Ascending aorta (tissue), 2 donors: ENCODE measurements around the gene NAV2. TPM values are rescaled to one million over a fixed set of nuclear protein-coding genes. Genes with fewer than 3 reads are reported as not detected.
A peak's percentile ranks its signal among the peaks of the same experiment; 100 is the strongest.

Source experiments
- DNase-seq, 2 donors: peaks; one replicate each; pipeline ENCODE4 v3.0.0-alpha.2; 2019; ENCODE audit warnings: low spot score in 2 of 2
- H3K27ac ChIP-seq, 2 donors: fragments of 200-600 bp; sonication (generic); one replicate each; pipeline ENCODE4 v1.5.1; 2016 to 2017; ENCODE audit warnings: mild to moderate bottlenecking in 1 of 2
- H3K27me3 ChIP-seq: fragments of 200-600 bp; sonication (generic); one replicate; pipeline ENCODE4 v1.5.1; 2017
- H3K36me3 ChIP-seq, 2 donors: fragments of 200-600 bp; sonication (generic); one replicate each; pipeline ENCODE4 v1.5.1; 2016
- H3K4me1 ChIP-seq, 2 donors: fragments of 200-600 bp; sonication (generic); one replicate each; pipeline ENCODE4 v1.5.1; 2016 to 2017; ENCODE audit warnings: mild to moderate bottlenecking in 1 of 2
- H3K4me3 ChIP-seq, 2 donors: fragments of 200-600 bp; sonication (generic); one replicate each; pipeline ENCODE4 v1.5.1; 2016 to 2017; ENCODE audit warnings: mild to moderate bottlenecking in 1 of 2
- H3K9me3 ChIP-seq, 2 donors: fragments of 200-600 bp; sonication (generic); one replicate each; pipeline ENCODE4 v1.5.1; 2016
- CTCF ChIP-seq, 3 experiments: fragments of 200-600 bp in 2 of 3; fragments of 450-650 bp in 1 of 3; sonication (generic) in 2 of 3; IDR thresholded peaks; one replicate each; pipeline ENCODE4 v1.5.1; 2016 to 2019; ENCODE audit warnings: antibody characterized with exemption in 3 of 3, mild to moderate bottlenecking in 1 of 3, moderate library complexity in 1 of 3
- intact Hi-C: fragments of 100-400 bp; cut with DNase I; formaldehyde crosslinking; loops from one replicate; pipeline ENCODE4 v1.15.1; 2023
- total RNA-seq: library from RNA; depleted of rRNA; stranded (reverse); fragments of >200 nt; gene quantifications from one replicate; pipeline ENCODE4 v1.1.0, GENCODE V29; 2016

The NAV2 gene
- total RNA-seq, 1 donor from 2014 or later, result 62.6 TPM

GRCh38 chr11:20022363-20023081, 309.9 kb downstream of the NAV2 start:
- Histone ChIP-seq H3K9me3 (no peaks in the 10 kb centered on the region), H3K27me3 (no peaks in the 10 kb centered on the region), H3K4me3 (peak overlapping the region; percentile 18 to 46), H3K4me1 (peaks cover 6 to 21% of the 10 kb centered on the region in 2 donors), H3K27ac (no peak overlapping the region), H3K36me3 (no peaks in the 10 kb centered on the region)
- no peak for DNase-seq
- intact Hi-C loops, result no loop called here
- TF ChIP-seq CTCF (IDR thresholded peaks at IDR 0.05), result no peak

DNA sequence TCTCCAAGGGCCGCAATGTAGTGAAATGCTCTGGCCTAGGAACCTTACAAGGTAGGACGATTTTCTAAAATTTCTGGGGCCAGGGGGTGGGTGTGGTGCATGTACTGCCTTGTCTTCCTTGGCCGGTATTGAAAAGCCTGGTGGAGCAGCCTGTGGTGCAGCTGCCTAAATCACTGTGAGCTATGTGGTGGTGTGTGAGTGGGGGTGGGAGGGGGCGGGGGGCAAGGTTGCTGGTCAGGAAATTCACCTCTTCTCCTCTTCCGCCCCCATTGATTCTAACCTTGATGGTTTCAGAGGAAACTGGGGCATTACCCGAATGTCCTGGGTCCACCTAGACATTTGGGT, 310.4 kb downstream of the NAV2 start:
- Histone ChIP-seq H3K4me3 (peak overlapping the region; percentile 18 to 46), H3K27ac (no peak overlapping the region)
- intact Hi-C loops, result no loop called here

GRCh38 chr11:20024172-20024935, 311.7 kb downstream of the NAV2 start:
- Histone ChIP-seq H3K4me3 (peak overlapping the region in 1 of 2 donors; percentile 13), H3K4me1 (peaks cover 6 to 24% of the 10 kb centered on the region in 2 donors), H3K9me3 (no peaks in the 10 kb centered on the region), H3K27ac (no peak overlapping the region), H3K36me3 (no peaks in the 10 kb centered on the region), H3K27me3 (no peaks in the 10 kb centered on the region)
- intact Hi-C loops, result no loop called here
- no peak for DNase-seq
- no peak for TF ChIP-seq CTCF (IDR thresholded peaks at IDR 0.05)

More for the DNA sequence above, 310.4 kb downstream of the NAV2 start:
- H3K27me3 ChIP-seq, result no peaks in the 10 kb centered on the region
- no peaks in the 10 kb centered on the region for H3K36me3 ChIP-seq
- peaks cover 6 to 22% of the 10 kb centered on the region in 2 donors for H3K4me1 ChIP-seq
- DNase-seq, result no peak
- H3K9me3 ChIP-seq, result no peaks in the 10 kb centered on the region
- no peak for TF ChIP-seq CTCF (IDR thresholded peaks at IDR 0.05)

DNA sequence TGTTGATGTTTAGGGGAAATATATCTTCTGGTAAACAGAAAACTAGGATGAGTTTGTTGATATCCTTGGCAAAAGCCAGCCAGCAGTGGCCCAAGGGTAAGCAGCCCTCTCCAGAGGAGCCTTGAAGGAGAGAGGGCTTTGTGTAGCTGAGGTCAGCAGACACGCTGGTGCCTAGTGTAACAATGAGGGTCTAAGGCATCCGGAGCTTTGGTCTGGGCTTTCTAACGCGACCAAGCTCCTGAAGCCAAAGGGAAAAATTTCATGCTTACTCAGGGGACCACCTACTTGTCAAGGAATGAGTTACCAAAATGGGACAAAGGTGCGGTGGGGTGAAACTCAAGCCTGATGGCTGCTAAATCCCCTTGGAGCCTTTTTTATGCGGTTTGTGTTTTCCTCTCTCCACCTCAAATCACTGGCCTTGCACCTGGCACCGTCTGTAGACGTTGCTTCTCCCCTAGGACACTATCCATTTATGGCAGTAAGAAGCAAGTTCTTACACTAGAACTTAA, 312.7 kb downstream of the NAV2 start:
- no peak overlapping the region for H3K4me3 ChIP-seq
- intact Hi-C loops, result no loop called here
- H3K27ac ChIP-seq, result no peak overlapping the region
- H3K9me3 ChIP-seq, result no peaks in the 10 kb centered on the region
- H3K27me3 ChIP-seq, result no peaks in the 10 kb centered on the region
- no peaks in the 10 kb centered on the region for H3K36me3 ChIP-seq
- peaks cover 6 to 29% of the 10 kb centered on the region in 2 donors for H3K4me1 ChIP-seq
- no peak for DNase-seq
- no peak for TF ChIP-seq CTCF (IDR thresholded peaks at IDR 0.05)

DNA sequence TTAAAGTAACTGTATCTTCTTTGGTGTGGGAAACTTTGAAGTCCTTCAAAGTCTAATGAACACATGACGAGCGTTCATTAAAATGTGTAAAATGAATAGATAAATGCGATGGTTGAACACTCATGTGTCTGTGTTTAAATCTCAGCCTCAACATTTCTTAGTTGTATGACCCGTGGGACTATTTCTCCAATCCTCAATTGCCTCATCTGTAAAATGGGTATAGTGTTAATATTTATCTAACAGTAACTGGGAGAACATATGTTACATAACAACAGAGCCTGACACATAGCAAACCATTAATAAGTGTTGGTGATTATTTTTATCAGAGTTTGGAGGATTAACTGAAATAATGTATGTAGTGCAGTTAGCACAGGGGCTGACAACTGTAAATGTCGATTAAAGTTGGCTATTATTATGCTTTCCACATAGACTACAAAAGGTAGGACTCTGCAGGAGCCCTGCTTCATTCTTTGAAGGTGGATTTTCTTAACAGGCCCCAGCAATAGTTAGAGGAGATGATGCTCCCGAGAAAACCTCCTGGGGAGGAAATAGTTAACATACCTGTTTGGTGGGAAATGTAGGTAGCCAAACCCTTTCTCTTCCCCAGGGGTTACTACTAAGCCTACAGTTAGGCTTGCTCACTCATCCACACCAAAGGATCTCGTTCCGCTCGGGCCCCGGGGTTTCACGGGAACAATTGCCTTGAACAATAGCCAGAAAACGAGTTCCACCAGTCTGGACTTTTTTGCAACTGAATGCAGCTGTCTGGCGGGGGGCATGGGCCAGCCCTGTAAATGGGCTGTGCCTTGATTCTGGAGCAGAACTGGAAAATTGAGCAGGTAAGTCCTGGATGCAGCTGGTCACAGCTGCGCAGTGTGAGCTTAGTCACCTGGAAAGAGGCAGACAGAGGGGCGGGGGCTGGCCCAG, 314.3 kb downstream of the NAV2 start:
- Histone ChIP-seq H3K9me3 (no peaks in the 10 kb centered on the region), H3K27me3 (no peaks in the 10 kb centered on the region), H3K27ac (no peak overlapping the region), H3K4me1 (peaks cover 6 to 40% of the 10 kb centered on the region in 2 donors), H3K36me3 (no peaks in the 10 kb centered on the region), H3K4me3 (peak overlapping the region in 1 of 2 donors; percentile 7)
- DNase-seq, result no peak
- intact Hi-C loops, result no loop called here
- no peak for TF ChIP-seq CTCF (IDR thresholded peaks at IDR 0.05)
